NK-92 (cell line): Measurements from ENCODE around the gene GLOD4.
"Not testable (repeated sequence)": the region's sequence is repeated elsewhere in the genome, so short reads cannot be mapped to it uniquely, and the experiment has no call there.

Experiments
- DNase-seq: peaks from one replicate; lab custom pipeline; 2025; ENCODE audit not compliant: unreplicated experiment; lab: John Stamatoyannopoulos, UW

GLOD4 gene

DNA sequence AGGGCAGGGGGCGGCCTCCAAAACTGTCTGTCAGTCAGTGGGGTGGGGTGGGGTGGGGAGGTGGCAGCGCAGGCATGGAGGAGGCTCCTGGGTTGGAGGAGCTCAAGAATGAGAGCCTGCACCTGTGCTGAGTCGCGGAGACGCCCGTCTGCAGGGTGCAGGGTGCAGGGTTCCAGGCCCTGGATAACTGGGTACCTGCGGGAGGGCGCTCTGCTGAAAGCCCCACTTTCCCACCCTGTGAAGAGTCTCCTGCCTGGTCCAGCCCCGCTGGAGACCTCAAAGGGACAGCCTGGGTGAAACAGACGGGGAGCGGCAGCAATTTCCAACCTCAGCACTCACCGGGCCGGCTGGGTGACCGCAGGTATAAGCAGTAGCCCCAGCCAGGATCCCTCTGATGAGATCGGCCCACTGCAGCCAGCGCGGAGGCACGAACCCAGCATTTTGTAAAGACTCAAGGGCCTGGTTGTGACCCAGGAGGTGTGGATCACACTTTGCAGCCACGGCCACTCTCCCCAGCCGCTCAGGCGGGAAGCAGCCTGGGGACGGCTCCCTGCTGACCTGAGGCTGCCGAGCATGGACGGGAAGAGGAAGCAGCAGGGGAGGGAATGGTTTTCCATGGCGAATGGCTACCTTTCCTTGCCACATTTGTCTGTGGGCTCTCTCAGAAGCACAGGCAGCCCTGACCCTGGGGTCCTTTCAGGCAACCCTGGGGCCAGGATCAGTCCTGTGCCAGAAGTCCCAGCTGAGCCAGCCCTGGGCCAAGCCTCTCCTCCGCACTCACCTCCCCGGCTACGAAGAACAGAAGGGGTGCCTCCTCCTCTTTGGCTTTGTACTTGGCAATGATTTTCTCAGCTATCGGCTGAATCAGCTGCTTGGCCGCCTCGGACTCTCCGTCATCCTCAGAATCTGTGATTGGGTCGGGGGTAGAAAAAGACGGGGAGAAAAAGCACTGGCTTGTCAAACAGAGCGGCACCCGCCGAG is 21.1 kb upstream of the GLOD4 start:
- no peak for DNase-seq

DNA sequence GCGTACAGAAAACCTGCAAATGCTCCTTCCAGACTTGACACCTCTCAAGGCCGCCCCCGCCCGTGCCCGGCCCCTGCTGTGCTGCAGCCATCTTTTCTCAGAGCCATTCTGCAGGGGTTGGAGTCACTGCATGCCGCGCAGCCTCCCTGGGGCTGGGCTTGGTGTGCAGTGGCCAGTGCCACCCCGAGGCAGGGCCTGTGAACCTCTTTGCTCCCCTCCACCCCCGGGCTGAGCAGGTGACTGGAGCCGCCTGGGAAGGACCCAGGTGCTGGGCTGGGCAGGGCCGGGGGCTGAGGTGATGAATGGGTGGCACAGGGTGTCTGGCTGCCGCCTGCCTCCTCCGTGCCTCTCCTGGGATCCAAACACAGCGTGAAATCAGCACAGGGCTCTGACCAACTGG is 20.4 kb upstream of the GLOD4 start:
- DNase-seq = no peak

DNA sequence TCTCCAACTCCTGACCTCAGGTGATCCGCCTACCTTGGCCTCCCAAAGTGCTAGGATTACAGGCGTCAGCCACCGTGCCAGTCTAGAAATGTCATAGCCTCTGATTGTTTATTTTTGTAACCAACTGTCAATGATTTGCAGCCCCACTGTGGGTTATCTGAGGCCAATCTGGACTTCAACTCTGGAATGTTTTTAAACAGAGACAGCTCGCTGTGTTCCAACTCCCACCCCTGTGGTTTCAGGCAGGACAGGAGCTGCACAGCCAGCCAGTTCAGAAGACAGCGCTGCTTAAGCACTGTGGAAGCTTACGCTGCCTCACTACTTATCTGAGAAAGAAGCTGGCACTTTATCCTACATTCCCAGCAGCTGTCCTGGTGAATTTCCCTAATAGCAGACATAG is 19.6 kb upstream of the GLOD4 start:
- DNase-seq = no peak

DNA sequence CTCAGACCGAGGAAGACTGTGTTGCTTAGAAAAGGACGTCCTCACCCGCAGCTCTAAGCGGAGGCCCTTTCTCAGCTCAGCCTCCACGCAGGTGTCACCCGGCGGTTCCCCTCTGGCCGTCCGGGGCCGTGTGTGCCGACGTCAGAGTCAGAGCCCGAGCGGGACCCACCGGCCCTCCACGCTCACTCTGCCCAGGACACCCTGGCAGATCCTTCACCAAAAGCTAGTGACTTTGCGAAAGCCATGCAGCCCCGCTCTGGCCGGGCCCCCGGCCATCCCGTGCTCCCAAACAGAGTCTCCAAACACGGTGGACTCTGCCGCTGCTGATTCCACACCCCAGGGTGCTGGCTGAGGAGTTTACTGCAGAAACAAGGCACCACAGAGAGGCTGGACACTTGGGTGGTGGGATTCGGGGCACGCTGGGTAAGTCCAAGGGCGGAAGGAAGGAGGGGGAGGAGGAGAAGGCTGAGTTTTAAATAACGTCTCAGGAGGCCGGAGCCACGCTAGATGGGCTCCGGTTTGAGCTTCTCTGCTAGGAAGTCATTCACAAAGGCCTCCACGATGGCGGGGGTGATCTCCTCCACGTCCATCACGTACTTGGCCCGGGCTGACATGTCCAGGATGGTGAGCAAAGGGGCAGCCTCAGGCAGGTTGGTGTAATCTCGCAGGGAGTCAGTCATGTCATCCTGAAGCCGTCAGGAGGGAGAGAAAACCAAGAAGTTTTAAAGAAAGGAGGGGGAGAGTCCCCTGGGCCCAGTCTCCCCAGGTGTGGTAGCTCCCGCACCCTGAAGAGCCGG is 18.6 kb upstream of the GLOD4 start:
- no peak for DNase-seq

DNA sequence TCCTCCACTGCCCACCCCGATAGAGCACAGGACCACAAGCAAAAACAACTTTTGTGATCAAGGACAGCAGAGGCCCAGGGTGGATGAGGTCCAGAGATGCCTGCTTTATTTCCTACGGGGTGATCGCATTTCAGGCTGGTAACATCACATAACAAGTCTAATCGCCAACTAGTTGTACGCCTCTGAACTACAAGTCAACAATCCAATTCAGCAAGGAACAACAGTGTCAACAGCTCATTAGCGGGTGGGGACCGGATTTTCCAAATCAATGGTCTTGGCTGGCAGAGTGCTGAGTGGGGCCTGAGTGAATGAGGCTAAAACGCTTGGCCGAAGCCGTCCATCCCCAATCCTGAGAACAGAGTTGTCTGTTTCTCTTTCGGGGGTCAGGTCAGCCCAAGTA is 17.2 kb upstream of the GLOD4 start:
- DNase-seq = no peak

DNA sequence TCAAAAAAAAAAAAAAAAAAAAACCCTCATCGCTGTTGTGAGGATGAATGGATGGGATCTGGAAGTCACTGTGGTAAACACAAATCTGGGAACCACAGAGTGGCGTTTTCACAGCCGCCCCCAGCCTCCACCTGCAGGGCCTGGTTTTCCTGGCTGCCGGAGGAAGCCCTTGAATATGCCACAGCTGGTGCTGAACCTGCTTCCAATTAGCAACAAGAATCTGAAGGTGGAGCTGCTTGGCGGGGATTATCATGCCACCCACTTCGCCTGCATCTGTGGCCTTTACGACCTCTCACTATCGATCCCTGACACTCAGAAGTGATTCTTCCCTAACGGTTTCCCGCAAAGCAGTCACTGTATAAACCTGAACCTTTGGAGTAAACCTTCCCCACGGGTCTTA is 16.2 kb upstream of the GLOD4 start:
- DNase-seq = no peak

DNA sequence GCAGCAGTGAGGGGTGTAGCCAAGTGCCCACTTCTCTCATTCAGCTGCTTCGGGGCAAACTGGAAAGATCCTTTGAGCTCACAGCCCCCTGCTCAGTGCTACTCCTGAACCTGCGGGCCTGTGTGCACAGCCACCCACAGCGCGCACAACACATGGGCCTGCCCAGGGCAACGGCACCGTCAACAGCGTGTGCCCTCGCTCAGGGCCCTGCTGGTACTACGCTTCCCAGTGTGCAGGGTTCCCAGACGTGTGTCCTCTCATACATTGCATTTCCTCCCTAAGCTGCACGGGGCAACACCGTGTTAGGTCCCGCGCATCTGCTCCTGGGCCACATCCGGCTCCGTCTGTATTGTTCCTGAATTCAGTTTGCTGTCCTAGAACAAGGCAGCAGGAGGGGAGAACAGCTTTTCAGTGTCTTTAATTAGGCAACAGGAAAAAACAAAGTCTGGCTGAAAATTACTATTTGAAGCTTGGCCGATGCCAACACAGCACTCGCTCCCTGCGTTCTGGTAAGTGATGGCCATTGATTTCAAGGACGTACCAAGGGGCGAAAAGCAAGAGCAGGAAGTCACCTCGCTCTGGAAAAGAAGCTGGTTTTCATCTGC is 15.3 kb upstream of the GLOD4 start:
- DNase-seq = no peak

DNA sequence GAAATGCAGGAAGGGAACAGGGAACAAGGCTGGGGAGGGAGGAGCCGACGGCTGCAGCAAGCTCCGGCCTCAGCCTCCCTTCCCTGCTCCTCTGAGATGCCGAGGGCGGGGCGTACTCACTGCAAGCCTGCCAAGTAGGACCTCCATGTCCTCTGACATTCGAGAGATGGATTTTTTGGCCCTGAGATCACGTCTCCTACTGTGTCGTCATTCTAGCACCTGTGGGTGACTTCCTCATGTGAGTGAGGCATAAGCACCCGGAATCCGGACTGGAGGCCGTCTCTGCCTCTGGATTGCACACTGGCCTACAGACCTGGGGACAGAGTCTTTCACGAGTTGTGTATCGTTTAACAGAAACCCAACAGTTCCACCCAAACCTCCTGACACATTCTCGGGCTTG is 14.5 kb upstream of the GLOD4 start:
- DNase-seq = no peak

DNA sequence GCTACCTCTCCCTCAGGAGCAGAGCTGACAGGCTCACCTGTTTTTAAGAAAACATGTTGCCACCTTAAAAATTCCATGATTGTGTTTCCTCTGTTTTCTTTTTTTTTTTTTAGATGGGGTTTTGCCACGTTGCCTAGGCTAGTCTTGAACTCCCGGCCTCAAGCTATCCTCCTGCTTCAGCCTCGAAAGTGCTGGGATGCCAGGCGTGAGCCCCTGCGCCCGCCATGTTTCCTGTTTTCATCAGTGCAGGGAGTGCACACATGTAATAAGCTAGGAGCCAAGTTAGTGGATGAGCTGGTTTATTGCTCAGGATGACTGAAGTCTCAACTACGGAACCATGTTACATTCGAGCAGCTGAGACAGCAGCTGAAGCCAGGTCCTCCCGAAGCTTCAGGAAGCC is 13.6 kb upstream of the GLOD4 start:
- no peak for DNase-seq

DNA sequence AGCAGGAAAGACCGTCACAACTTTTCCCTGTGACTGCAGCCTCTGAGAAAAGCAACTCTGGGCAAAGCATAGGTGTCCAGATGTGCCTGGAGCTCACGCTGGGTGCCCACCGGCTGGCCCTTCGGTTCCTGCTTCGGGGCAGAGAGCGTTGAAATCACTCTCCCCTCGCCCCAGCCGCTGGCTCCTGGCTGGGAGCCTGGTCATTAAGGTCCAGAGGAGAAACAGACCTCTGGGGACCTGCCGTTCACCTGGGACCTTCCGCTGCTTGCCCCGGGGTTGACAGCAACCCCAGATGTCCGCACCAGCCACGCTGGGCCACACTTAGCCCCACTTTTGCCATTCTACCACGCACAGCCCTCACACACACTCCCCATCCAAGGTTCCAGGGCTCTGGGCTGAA is 13.2 kb upstream of the GLOD4 start:
- DNase-seq = no peak

DNA sequence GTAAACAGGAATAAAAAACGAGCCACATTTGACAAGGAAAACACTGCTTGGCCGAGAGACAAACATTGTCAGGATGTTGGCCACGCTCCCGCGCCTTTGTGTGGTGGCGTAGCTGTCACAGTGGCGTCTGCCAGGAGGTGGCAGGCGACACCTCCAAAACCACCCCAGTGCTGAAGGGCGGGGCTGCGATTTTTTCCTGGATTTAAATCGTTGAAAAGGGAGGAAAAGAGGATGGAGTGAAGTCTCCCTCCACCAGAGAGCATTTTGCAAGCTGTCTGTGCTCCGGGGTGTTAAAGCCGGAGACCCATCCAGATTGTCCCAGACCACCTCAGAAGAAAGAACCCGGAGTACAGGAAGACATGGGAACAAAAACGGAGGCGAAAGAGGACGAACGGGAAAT is 12.8 kb upstream of the GLOD4 start:
- no peak for DNase-seq

DNA sequence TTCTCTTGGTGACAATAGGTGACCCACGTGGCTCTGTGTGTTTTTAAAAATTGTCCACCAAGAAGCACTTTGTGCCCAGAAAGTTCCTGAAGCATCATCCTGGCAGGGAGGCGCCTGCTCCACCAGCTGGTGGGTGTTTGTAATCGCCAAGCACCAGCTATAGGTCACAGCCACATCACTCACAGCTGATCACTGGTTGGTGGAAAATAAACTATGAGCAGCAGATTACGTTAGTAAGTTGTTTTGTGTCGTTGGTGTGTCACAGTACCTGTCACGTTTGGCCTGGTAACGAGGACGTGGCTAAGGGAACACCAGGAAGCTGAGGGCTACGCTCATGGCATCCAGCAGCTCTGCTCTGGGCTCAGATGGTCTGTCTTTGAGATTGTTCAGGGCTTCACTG is 10.2 kb upstream of the GLOD4 start:
- DNase-seq = no peak

DNA sequence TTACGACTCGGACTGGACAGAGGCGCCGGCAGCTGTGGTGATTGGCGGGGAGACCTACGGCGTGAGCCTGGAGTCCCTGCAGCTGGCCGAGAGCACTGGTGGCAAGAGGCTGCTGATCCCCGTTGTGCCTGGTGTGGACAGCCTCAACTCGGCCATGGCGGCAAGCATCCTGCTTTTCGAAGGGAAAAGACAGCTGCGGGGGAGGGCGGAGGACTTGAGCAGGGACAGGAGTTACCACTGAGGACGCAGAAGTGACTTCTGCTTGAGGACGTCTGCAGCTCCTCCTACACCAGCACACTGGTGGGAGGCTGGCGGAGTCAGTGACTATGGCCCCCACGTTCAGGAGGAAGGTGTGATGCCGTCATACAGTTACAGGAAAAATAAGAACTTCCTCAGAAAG is 9.7 kb upstream of the GLOD4 start:
- DNase-seq = no peak

DNA sequence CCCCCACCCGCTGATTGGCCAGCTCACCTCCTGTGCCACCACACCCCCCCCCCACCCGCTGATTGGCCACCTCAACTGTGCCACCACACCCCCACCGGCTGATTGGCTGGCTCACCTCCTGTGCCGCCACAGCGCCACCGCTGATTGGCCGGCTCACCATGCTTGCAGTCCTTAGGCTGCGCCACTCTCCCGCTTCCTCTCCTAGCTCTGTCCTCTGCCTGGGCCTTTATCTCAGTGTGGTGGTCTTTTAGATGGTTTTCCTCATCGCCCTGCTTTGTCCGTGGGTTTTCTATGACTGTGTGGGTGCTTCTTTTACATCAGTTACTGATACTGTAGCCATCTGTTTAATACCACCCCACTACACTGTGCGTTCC is 8.8 kb upstream of the GLOD4 start:
- not testable (repeated sequence) for DNase-seq

DNA sequence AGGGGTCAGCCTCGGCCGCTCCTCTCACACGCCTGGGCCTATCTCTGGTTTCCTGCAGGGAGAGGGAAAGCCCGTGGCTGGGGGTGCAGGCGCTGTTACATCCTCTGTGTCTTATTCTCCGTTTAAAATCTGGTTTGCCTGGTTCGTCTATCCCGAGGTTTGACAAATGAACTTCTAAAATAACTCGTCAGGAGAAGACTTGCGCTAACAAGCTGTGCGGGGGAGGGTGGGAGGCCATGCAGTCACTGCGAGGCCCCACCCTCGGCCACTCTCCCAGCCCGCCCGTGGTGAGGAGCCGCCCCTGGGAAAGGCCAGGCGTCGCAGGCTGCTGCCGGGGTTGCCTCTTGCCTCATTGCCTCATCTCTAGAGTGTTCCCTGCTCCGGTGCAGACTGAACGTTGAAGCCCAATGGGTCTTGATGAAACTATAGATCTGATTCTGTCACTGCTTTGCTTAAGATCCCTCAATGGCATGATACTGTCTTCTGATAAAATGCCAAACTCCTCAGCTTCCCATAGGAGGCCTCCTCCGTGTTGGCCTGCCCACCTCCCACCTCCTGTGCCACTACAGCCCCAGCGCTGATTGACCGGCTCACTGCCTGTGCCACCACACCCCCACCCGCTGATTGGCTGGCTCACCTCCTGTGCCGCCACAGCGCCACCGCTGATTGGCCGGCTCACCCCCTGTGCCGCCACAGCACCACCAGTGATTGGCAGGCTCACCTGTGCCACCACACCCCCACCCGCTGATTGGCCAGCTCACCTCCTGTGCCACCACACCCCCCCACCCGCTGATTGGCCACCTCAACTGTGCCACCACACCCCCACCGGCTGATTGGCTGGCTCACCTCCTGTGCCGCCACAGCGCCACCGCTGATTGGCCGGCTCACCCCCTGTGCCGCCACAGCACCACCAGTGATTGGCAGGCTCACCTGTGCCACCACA is 8.1 kb upstream of the GLOD4 start:
- not testable (repeated sequence) for DNase-seq

DNA sequence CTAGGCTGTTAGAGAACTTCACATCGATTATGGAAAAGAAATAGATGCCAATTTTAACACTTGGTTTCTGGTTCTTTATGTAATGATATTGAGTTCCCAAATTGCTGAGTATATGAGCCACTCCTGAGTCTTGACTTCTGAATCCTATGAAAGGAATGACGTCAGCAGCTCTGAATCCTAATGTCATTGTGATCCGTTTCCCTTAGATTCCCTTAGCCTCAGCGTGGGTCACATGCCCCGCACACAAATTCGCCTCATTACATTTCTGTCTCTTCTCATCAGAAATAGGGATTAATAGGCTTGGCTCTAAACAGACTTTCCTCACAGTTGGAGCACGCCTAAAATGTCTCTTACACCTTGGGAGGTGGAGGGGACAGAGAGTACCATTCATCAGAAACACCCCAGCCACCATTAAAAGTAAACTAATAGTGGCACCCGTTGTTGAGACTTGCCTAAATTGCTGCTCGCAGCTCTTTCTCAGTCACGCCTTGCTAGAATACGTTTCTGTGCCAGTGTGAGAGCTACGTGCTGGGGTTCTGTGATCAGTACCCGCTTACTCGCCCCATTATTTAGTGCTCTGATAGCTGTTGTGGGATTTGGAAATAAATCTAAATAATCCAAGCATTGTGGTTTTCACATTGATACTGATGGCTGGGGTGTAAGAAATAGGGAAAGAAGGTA is 7.2 kb upstream of the GLOD4 start:
- no peak for DNase-seq

DNA sequence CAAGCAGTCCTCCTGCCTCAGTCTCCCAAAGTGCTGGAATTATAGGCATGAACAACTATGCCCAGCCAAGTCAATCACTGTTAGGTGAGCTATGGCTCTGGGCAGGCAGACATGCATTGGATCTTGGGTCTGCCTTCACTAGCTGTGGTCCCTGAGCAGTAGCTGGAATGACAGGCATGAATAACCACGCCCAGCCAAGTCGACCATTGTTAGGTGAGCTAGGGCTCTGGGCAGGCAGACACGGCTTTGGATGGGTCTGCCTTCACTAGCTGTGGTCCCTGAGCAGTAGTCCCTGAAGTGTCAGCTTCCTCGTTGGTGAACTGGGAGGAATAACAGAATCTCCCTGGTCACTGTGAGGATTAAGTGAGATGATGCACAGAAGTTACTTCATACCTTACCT is 6.5 kb upstream of the GLOD4 start:
- no peak for DNase-seq

DNA sequence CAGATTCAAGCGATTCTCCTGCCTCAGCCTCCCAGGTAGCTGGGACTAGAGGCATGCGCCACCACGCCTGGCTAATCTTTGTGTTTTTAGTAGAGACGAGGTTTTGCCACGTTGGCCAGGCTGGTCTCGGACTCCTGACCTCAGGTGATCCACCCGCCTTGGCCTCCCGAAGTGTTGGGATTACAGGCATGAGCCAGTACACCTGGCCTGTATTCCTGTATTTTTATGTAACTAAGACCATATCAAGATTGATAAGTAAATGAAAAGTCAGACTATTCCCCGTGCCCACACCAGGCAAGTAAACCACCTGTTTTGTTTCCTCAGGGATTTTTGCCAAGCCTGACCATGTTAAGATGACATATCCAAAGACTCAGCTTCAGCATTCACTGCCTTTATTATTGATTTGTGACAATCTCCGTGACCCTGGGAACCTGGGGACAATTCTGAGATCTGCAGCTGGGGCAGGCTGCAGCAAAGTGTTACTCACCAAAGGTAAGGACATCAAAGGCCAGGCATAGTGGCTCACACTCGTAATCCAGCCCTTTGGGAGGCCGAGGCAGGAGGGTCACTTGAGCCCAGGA is 5.7 kb upstream of the GLOD4 start:
- no peak for DNase-seq

DNA sequence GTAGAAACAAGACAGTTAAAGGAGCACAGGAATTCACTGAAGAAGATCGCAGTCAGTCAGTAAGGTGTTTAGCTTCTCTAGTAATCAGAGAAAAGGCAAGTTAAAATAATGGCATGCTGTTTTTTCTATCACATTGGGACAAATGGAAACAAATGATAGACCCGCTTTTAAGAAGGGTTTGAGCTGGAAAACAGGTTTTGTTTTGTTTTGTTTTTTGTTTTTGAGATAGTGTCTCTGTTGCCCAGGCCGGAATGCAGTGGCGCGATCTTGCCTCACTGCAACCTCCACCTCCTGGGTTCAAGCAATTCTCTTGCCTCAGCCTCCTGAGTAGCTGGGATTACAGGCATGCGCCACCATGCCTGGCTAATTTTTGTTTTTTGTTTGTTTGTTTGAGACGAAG is 3.8 kb upstream of the GLOD4 start:
- not testable (repeated sequence) for DNase-seq

DNA sequence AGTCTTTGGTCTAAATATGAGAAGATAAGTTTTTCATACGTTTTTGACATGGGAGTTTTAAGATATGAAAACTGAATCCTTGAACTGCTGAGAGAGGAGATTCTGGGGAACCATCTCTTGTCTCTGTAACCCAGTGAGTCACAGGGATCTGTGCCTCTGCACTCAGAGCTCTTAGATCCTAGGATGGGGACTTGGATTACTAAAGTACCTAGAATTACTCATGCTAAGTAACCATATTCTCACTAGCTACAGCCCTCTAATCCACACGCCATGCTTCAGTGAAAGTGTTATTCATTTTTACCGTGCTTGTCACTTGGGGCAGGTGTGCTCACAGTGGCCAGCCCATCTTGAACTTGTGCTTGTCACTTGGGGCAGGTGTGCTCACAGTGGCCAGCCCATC is 2.1 kb upstream of the GLOD4 start:
- DNase-seq = no peak
